ENCODE measurements around the gene KLK15.

KLK15 gene

GRCh38 chr19:50833117-50833801 is at the start of gene KLK15:
KLK15 (minus strand) TSS chr19:50833574; CDS start chr19:50831492, 2,082 bp downstream.
- H3K27ac Mint-ChIP-seq: no peak within 1 kb of the TSS
- peaks cover 39% of the 10 kb centered on the region for H3K27me3 Mint-ChIP-seq
- H3K9me3 Mint-ChIP-seq: no peaks in the 10 kb centered on the region
- H3K36me3 Mint-ChIP-seq: no peaks in the 10 kb centered on the region
- no peak within 1 kb of the TSS for H3K4me3 Mint-ChIP-seq
- H3K4me1 Mint-ChIP-seq: peaks cover 9% of the 10 kb centered on the region

- Mint-ChIP-seq H3K4me1 (no peaks in the 10 kb centered on the region), H3K27me3 (peaks cover 29% of the 10 kb centered on the region), H3K36me3 (no peaks in the 10 kb centered on the region)
Measured at GRCh38 chr19:50882188-50882587, 48.8 kb upstream of the KLK15 start.

GRCh38 chr19:50880241-50880640 is 46.9 kb upstream of the KLK15 start:
- Mint-ChIP-seq H3K27ac (no peak overlapping the region), H3K9me3 (no peaks in the 10 kb centered on the region), H3K27me3 (peaks cover 20% of the 10 kb centered on the region), H3K36me3 (no peaks in the 10 kb centered on the region), H3K4me3 (no peak overlapping the region), H3K4me1 (no peaks in the 10 kb centered on the region)

More at GRCh38 chr19:50882188-50882587, 48.8 kb upstream of the KLK15 start:
- Mint-ChIP-seq H3K9me3 (no peaks in the 10 kb centered on the region), H3K4me3 (no peak overlapping the region), H3K27ac (no peak overlapping the region)

GRCh38 chr19:50878851-50879250 is 45.5 kb upstream of the KLK15 start:
- no peak overlapping the region for H3K27ac Mint-ChIP-seq
- H3K27me3 Mint-ChIP-seq: peaks cover 19% of the 10 kb centered on the region
- no peak overlapping the region for H3K4me3 Mint-ChIP-seq
- no peaks in the 10 kb centered on the region for H3K4me1 Mint-ChIP-seq
- no peaks in the 10 kb centered on the region for H3K36me3 Mint-ChIP-seq
- H3K9me3 Mint-ChIP-seq: no peaks in the 10 kb centered on the region

GRCh38 chr19:50877338-50877737 is 44.0 kb upstream of the KLK15 start:
- H3K36me3 Mint-ChIP-seq: no peaks in the 10 kb centered on the region
- H3K4me3 Mint-ChIP-seq: no peak overlapping the region
- H3K4me1 Mint-ChIP-seq: no peaks in the 10 kb centered on the region
- H3K27ac Mint-ChIP-seq: no peak overlapping the region
- H3K9me3 Mint-ChIP-seq: no peaks in the 10 kb centered on the region
- peaks cover 19% of the 10 kb centered on the region for H3K27me3 Mint-ChIP-seq

- H3K9me3 Mint-ChIP-seq: no peaks in the 10 kb centered on the region
- H3K27me3 Mint-ChIP-seq: peaks cover 18% of the 10 kb centered on the region
- H3K4me1 Mint-ChIP-seq: no peaks in the 10 kb centered on the region
- H3K27ac Mint-ChIP-seq: no peak overlapping the region
- H3K4me3 Mint-ChIP-seq: no peak overlapping the region
- no peaks in the 10 kb centered on the region for H3K36me3 Mint-ChIP-seq
Measured at GRCh38 chr19:50876456-50876855, 43.1 kb upstream of the KLK15 start.

- Mint-ChIP-seq H3K36me3 (no peaks in the 10 kb centered on the region), H3K4me1 (no peaks in the 10 kb centered on the region), H3K9me3 (no peaks in the 10 kb centered on the region), H3K27ac (no peak overlapping the region), H3K4me3 (no peak overlapping the region), H3K27me3 (peaks cover 23% of the 10 kb centered on the region)
Measured at GRCh38 chr19:50875795-50876422, 42.5 kb upstream of the KLK15 start.

- Mint-ChIP-seq H3K27me3 (peaks cover 23% of the 10 kb centered on the region), H3K9me3 (no peaks in the 10 kb centered on the region), H3K4me3 (no peak overlapping the region), H3K27ac (no peak overlapping the region), H3K36me3 (no peaks in the 10 kb centered on the region), H3K4me1 (no peaks in the 10 kb centered on the region)
Measured at GRCh38 chr19:50874211-50874610, 40.8 kb upstream of the KLK15 start.

GRCh38 chr19:50873056-50873455 is 39.7 kb upstream of the KLK15 start, which contains the start of gene KLK2:
KLK2 (plus strand) TSS chr19:50873439; CDS start chr19:50873474, 35 bp downstream.
- Mint-ChIP-seq H3K27ac (no peak within 1 kb of the TSS), H3K27me3 (peaks cover 23% of the 10 kb centered on the region), H3K36me3 (no peaks in the 10 kb centered on the region), H3K9me3 (no peaks in the 10 kb centered on the region), H3K4me3 (no peak within 1 kb of the TSS), H3K4me1 (no peaks in the 10 kb centered on the region)

- no peaks in the 10 kb centered on the region for H3K4me1 Mint-ChIP-seq
- no peaks in the 10 kb centered on the region for H3K9me3 Mint-ChIP-seq
- H3K27me3 Mint-ChIP-seq: peaks cover 33% of the 10 kb centered on the region
- no peaks in the 10 kb centered on the region for H3K36me3 Mint-ChIP-seq
- H3K27ac Mint-ChIP-seq: no peak overlapping the region
- H3K4me3 Mint-ChIP-seq: no peak overlapping the region
Measured at GRCh38 chr19:50870417-50871089, 37.2 kb upstream of the KLK15 start.

- Mint-ChIP-seq H3K27ac (no peak overlapping the region), H3K4me1 (no peaks in the 10 kb centered on the region), H3K4me3 (no peak overlapping the region), H3K36me3 (no peaks in the 10 kb centered on the region), H3K9me3 (no peaks in the 10 kb centered on the region), H3K27me3 (peaks cover 35% of the 10 kb centered on the region)
Measured at GRCh38 chr19:50869479-50869878, 36.1 kb upstream of the KLK15 start.

- Mint-ChIP-seq H3K27me3 (peaks cover 33% of the 10 kb centered on the region), H3K4me1 (no peaks in the 10 kb centered on the region), H3K27ac (no peak overlapping the region), H3K9me3 (no peaks in the 10 kb centered on the region), H3K4me3 (no peak overlapping the region), H3K36me3 (peaks cover 1% of the 10 kb centered on the region)
Measured at GRCh38 chr19:50861496-50862286, 28.3 kb upstream of the KLK15 start.

GRCh38 chr19:50861010-50861409 is 27.6 kb upstream of the KLK15 start:
- Mint-ChIP-seq H3K9me3 (no peaks in the 10 kb centered on the region), H3K27me3 (peaks cover 31% of the 10 kb centered on the region), H3K4me3 (no peak overlapping the region), H3K36me3 (peaks cover 1% of the 10 kb centered on the region), H3K4me1 (no peaks in the 10 kb centered on the region), H3K27ac (no peak overlapping the region)

- Mint-ChIP-seq H3K9me3 (no peaks in the 10 kb centered on the region), H3K4me3 (no peak overlapping the region), H3K4me1 (no peaks in the 10 kb centered on the region), H3K27me3 (peaks cover 38% of the 10 kb centered on the region), H3K36me3 (peaks cover 1% of the 10 kb centered on the region), H3K27ac (no peak overlapping the region)
Measured at GRCh38 chr19:50859849-50860248, 26.5 kb upstream of the KLK15 start.

- peaks cover 1% of the 10 kb centered on the region for H3K36me3 Mint-ChIP-seq
- no peak overlapping the region for H3K4me3 Mint-ChIP-seq
- H3K9me3 Mint-ChIP-seq: no peaks in the 10 kb centered on the region
- H3K27me3 Mint-ChIP-seq: peaks cover 42% of the 10 kb centered on the region
- no peak overlapping the region for H3K27ac Mint-ChIP-seq
- H3K4me1 Mint-ChIP-seq: no peaks in the 10 kb centered on the region
Measured at GRCh38 chr19:50858886-50859285, 25.5 kb upstream of the KLK15 start.

All from activated naive CD4-positive, alpha-beta T cell treated with anti-CD3 and anti-CD28 coated beads, Interleukin-2, amount 50 U/mL, for 24 hours (primary cell).